Thoracic aorta (tissue), 2 donors: ENCODE measurements around the gene PTPRN2. TPM values are rescaled to one million over a fixed set of nuclear protein-coding genes. Genes with fewer than 3 reads are reported as not detected.

Experiments
- ATAC-seq: fragments of 150-250 bp; one replicate; pipeline ENCODE4 v1.8.0; 2017; ENCODE audit warnings: low read depth; ENCODE audit not compliant: insufficient number of reproducible peaks, low FRiP score
- DNase-seq: peaks from one replicate; pipeline ENCODE4 v3.0.0-alpha.2; 2020; ENCODE audit warnings: low spot score
- H3K27ac ChIP-seq, 2 donors: fragments of 200-600 bp; sonication (generic); 1 replicate in 1 of 2; 2 replicates in 1 of 2; pipeline ENCODE4 v1.5.1; 2016; ENCODE audit warnings: mild to moderate bottlenecking in 2 of 2, moderate library complexity in 2 of 2
- H3K27me3 ChIP-seq: fragments of 200-600 bp; sonication (generic); replicated peaks from 2 replicates; pipeline ENCODE4 v1.6.0; 2016; ENCODE audit warnings: mild to moderate bottlenecking; ENCODE audit not compliant: insufficient read depth
- H3K36me3 ChIP-seq: fragments of 200-600 bp; sonication (generic); one replicate; pipeline ENCODE4 v1.5.1; 2016
- H3K4me1 ChIP-seq, 2 donors: fragments of 200-600 bp; sonication (generic); 1 replicate in 1 of 2; 2 replicates in 1 of 2; pipeline versions ENCODE4 v1.5.1 to v1.6.0; 2016; ENCODE audit warnings: low read depth in 2 of 2, mild to moderate bottlenecking in 1 of 2; ENCODE audit not compliant: control insufficient read depth in 1 of 2
- H3K4me3 ChIP-seq: fragments of 200-600 bp; sonication (generic); 2 replicates; pipeline ENCODE4 v1.5.1; 2016; ENCODE audit warnings: mild to moderate bottlenecking
- H3K9me3 ChIP-seq: fragments of 200-600 bp; sonication (generic); 2 replicates; pipeline ENCODE4 v1.5.1; 2016
- total RNA-seq, 2 donors: library from RNA; depleted of rRNA; stranded (reverse); fragments of >200 nt; gene quantifications; one replicate each; pipeline versions ENCODE4 v1.1.0 to v1.2.3, GENCODE V29; 2016
- TF ChIP-seq, protein P1 (sequence below): fragments of 200-600 bp; sonication (generic); IDR thresholded peaks from one replicate; pipeline ENCODE4 v1.5.1; 2019; ENCODE audit warnings: antibody characterized with exemption

The PTPRN2 gene
- total RNA-seq, 2 donors from 2014 or later, result 2.2 to 3.1 TPM

- H3K4me3 ChIP-seq, result no peak overlapping the region
- no peaks in the 10 kb centered on the region for H3K27me3 ChIP-seq
- no peak overlapping the region for H3K27ac ChIP-seq
- TF ChIP-seq, protein P1, sequence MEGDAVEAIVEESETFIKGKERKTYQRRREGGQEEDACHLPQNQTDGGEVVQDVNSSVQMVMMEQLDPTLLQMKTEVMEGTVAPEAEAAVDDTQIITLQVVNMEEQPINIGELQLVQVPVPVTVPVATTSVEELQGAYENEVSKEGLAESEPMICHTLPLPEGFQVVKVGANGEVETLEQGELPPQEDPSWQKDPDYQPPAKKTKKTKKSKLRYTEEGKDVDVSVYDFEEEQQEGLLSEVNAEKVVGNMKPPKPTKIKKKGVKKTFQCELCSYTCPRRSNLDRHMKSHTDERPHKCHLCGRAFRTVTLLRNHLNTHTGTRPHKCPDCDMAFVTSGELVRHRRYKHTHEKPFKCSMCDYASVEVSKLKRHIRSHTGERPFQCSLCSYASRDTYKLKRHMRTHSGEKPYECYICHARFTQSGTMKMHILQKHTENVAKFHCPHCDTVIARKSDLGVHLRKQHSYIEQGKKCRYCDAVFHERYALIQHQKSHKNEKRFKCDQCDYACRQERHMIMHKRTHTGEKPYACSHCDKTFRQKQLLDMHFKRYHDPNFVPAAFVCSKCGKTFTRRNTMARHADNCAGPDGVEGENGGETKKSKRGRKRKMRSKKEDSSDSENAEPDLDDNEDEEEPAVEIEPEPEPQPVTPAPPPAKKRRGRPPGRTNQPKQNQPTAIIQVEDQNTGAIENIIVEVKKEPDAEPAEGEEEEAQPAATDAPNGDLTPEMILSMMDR, result no peak
- H3K4me1 ChIP-seq, result no peaks in the 10 kb centered on the region
- no peaks in the 10 kb centered on the region for H3K9me3 ChIP-seq
- DNase-seq (no peak), ATAC-seq (no peak)
- no peaks in the 10 kb centered on the region for H3K36me3 ChIP-seq
Measured at GRCh38 chr7:158416283-158416933, 171.2 kb downstream of the PTPRN2 start.

GRCh38 chr7:158415316-158415715 is 172.3 kb downstream of the PTPRN2 start:
- H3K36me3 ChIP-seq, result no peaks in the 10 kb centered on the region
- H3K4me1 ChIP-seq, result no peaks in the 10 kb centered on the region
- H3K4me3 ChIP-seq, result no peak overlapping the region
- H3K9me3 ChIP-seq, result no peaks in the 10 kb centered on the region
- TF ChIP-seq, protein P1, result no peak
- no peak overlapping the region for H3K27ac ChIP-seq
- ATAC-seq, result no peak
- DNase-seq, result no peak
- H3K27me3 ChIP-seq, result no peaks in the 10 kb centered on the region

- ATAC-seq, result no peak
- no peak for DNase-seq
- H3K9me3 ChIP-seq, result no peaks in the 10 kb centered on the region
- TF ChIP-seq, protein P1, result no peak
- no peaks in the 10 kb centered on the region for H3K27me3 ChIP-seq
- H3K36me3 ChIP-seq, result no peaks in the 10 kb centered on the region
- H3K4me1 ChIP-seq, result no peaks in the 10 kb centered on the region
- no peak overlapping the region for H3K4me3 ChIP-seq
- no peak overlapping the region for H3K27ac ChIP-seq
Measured at GRCh38 chr7:158414486-158414961, 173.1 kb downstream of the PTPRN2 start.

DNA sequence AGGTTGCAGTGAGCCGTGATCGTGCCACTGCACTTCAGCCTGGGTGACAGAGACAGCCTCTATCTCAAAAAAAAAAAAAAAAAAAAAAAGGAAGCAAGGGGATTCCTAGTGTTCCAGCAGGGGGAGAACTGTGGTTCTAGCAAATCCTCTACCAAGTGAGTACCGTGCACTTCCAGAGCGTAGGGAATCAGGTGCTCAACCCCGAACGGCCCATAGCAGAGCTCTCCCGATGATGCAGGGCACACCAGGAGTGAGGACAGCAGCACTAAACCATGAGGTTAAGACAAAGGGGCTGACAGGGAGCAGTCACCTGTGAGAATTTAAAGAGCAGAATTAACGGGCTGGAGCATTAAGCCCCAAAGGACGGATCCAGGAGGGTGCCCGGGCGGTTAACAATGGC is 173.6 kb downstream of the PTPRN2 start:
- H3K4me3 ChIP-seq, result no peak overlapping the region
- no peak overlapping the region for H3K27ac ChIP-seq
- H3K4me1 ChIP-seq, result no peaks in the 10 kb centered on the region
- DNase-seq (no peak), ATAC-seq (no peak)
- TF ChIP-seq, protein P1, result no peak
- no peaks in the 10 kb centered on the region for H3K36me3 ChIP-seq
- no peaks in the 10 kb centered on the region for H3K27me3 ChIP-seq
- no peaks in the 10 kb centered on the region for H3K9me3 ChIP-seq

- H3K4me1 ChIP-seq, result no peaks in the 10 kb centered on the region
- H3K27ac ChIP-seq, result no peak overlapping the region
- no peaks in the 10 kb centered on the region for H3K36me3 ChIP-seq
- H3K4me3 ChIP-seq, result no peak overlapping the region
- TF ChIP-seq, protein P1, result no peak
- no peaks in the 10 kb centered on the region for H3K27me3 ChIP-seq
- H3K9me3 ChIP-seq, result no peaks in the 10 kb centered on the region
- DNase-seq (no peak), ATAC-seq (no peak)
Measured at GRCh38 chr7:158411232-158411950, 176.2 kb downstream of the PTPRN2 start.
